Coronary artery (tissue), 2 donors: Measurements from ENCODE around the gene GTF2H2.
"Not testable (repeated sequence)": the region's sequence is repeated elsewhere in the genome, so short reads cannot be mapped to it uniquely, and the experiment has no call there.

Experiments
- DNase-seq: peaks from one replicate; pipeline ENCODE4 v3.0.0-alpha.2; 2017; ENCODE audit warnings: low spot score
- H3K27ac ChIP-seq, 2 donors: fragments of 200-600 bp; sonication (generic); one replicate each; pipeline ENCODE4 v1.5.1; 2016 to 2019
- H3K4me3 ChIP-seq: fragments of 200-600 bp; sonication (generic); 2 replicates; pipeline ENCODE4 v1.5.1; 2016; ENCODE audit warnings: mild to moderate bottlenecking, moderate library complexity

The GTF2H2 gene

DNA sequence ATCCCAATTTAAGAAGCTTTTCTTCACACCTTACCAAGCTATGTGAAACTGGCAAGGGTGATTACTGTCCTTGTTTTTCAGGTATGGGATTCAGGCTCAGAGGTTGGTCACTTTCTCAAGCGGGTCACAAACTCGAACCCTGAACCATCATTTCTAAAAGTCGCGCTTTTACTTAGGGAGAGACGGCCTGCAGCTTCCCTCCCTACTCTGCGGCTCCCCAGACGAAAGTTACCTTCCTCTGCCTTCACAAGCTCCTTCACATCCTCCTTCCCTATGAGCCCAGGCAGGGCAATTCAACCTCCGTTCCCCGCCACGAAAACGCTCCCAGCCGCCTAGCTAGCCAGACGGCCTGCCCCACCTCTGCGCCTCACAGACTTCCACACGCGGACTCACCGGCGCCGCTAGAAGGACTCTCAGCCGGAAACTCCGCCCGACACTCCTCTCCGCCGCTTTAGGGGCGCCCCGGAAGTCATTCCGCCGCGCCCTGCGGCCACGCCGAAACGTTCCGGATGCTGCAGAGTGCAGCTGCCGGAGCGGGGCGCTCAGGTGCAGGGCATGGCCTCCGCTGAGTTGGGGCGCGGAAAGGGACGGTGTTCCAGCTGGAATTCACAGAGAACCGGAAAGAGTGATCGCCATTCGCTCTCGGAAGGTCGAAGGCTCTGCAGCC lies at the start of gene GTF2H2:
TSS of gene GTF2H2 (minus strand) at position 415 of the 667 bp plus-strand sequence. CDS start 4,913 bp downstream, outside the sequence.
- H3K4me3 ChIP-seq, DNase-seq, H3K27ac ChIP-seq: not testable (repeated sequence)

DNA sequence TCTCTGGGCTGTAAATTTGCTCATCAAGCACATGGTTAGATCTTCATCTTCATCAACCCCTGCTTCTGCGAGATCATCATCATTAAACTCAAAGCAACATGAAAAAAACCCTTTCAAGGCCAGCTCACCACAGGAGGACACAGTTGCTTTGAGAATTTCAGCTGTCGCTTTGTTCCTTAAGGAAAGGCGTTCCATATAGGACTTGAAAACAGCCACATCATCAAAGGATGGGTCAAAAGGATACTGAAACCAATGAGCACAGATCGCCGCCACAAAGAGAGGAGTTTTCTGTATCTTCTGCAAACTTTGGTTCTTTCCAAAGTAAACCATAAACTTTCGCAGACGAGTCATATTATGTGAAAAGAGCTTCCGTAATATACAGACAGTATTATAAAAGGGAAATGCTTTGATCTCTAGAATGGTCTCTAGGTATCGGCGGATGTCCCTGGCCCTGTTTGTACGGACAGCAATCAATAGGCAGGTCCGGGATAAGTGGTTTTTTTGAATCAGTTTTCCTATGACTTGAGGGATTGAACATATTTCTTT lies 42.3 kb upstream of the GTF2H2 start:
- not testable (repeated sequence) for DNase-seq, H3K27ac ChIP-seq, H3K4me3 ChIP-seq

DNA sequence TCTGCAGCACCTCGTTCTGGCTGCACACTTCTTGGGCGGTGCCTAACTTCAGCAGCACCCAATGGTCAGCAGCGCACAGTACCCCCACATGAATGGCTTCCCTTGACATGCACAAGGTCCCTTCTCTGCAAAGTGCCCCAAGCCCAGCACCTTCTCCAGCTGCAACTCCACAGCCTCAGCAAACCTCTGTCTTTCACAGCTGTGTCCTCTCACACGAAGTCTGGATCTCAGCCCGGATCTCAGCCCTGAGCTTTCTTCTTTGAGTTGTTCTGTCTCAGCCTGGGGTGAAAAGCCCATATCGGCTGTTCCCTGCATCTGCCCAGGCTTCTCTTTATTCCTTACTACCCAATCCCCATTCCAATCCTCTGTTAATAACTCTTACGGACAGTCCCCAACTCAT lies 32.5 kb upstream of the GTF2H2 start:
- not testable (repeated sequence) for DNase-seq, H3K27ac ChIP-seq, H3K4me3 ChIP-seq

DNA sequence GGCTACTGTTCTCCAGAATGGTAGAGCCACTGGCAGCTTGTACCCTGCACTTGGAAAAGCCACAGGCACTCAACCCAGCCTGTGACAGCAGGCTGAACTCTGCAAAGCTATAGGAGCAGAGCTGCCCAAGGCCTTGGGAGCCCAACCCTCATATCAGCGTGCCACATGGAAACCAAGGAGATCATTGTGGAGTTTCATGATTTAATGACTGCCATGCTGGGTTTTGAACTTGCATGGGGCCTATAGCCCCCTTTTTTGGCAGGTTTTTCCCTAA lies 30.4 kb upstream of the GTF2H2 start:
- not testable (repeated sequence) for H3K4me3 ChIP-seq, DNase-seq, H3K27ac ChIP-seq

DNA sequence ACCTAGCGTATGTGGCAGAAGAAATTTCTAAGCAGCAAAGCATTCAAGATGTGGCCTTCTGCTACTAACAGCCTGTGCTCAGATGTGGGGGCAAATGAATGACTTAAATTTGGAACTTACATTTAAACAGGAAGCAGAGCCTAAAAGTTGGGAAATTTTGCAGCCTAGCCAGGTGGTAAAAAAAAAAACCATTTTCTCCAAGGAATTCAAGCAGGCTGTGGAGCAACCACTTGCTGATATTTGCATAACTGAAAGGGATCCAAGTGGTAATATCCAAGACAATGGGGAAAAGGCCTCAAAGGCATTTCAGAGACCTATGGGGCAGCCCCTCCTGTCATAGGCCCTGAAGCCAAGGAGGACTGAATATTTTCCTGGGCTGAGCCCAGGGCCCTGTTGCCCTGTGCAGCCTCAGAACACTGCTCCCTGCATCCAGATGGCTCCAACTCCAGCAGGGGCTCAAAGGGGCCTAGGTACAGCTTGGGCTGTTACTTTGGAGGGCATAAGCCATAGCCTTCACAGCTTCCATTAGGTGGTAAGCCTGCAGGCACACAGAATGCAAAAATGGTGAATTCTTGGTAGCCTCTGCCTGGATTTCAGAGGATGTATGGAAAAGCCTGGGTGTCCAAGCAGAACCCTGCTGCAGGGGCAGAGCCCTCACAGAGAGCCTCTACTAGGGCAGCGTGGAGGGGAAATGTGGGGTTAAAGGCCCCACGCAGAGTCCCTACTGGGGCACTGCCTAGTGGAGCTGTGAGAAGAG lies 29.9 kb upstream of the GTF2H2 start:
- DNase-seq, result peak; percentile 54
- H3K27ac ChIP-seq, H3K4me3 ChIP-seq: not testable (repeated sequence)

DNA sequence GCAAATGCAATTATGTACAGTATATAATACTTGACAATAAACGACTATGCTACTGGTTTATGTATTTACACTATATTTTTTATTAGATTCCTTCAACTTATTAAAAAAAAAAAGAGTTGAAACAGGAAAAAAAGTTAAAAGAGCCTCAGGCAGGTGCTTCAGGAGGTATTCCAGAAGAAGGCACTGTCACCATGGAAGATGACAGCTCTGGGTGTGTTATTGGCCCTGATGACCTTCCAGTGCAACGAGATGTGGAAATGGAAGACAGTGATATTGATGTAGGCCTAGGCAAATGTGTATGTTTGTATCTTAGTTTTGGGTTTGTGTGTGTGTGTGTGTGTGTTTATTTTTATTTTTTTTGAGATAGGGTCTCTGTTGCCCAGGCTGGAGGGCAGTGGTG lies 22.3 kb upstream of the GTF2H2 start:
- DNase-seq, H3K4me3 ChIP-seq, H3K27ac ChIP-seq: not testable (repeated sequence)

DNA sequence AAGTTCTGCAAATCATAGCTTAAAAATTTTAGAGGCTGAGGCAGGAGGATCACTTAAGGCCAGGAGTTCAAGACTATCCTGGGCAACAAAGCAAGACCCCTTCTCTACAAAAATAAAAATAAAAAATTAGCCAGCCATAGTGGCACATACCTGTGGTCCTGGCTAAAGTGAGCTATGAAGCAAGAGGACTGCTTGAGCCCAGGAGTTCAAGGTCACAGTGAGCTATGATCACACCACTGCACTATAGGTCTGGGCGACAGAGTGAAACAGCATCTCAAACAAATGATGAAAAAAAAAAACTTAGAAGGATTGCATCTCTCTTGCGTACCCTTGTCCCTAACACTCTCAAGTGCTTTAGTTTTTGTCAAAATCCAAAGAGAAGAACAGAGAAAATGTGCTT lies 21.3 kb upstream of the GTF2H2 start:
- H3K27ac ChIP-seq, H3K4me3 ChIP-seq, DNase-seq: not testable (repeated sequence)

DNA sequence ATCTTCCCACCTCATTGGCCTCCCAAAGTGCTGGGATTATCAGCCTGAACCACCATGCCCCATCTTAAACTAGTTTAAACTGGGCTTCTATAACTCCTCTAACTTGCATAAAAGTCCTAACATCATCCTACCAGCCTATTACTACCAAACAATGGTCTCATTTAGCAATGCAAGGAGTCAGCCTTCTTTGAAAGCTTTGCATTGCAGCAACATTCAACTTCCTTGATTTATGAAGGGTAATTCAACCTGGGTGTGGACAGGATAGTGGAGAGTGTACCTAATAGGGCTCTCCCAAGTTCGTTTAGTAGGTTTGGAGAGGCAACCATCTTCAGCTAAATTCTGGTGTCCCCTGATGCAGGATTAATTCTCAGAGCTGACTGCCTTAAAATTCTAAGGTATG lies 18.7 kb upstream of the GTF2H2 start:
- not testable (repeated sequence) for H3K27ac ChIP-seq, H3K4me3 ChIP-seq, DNase-seq

DNA sequence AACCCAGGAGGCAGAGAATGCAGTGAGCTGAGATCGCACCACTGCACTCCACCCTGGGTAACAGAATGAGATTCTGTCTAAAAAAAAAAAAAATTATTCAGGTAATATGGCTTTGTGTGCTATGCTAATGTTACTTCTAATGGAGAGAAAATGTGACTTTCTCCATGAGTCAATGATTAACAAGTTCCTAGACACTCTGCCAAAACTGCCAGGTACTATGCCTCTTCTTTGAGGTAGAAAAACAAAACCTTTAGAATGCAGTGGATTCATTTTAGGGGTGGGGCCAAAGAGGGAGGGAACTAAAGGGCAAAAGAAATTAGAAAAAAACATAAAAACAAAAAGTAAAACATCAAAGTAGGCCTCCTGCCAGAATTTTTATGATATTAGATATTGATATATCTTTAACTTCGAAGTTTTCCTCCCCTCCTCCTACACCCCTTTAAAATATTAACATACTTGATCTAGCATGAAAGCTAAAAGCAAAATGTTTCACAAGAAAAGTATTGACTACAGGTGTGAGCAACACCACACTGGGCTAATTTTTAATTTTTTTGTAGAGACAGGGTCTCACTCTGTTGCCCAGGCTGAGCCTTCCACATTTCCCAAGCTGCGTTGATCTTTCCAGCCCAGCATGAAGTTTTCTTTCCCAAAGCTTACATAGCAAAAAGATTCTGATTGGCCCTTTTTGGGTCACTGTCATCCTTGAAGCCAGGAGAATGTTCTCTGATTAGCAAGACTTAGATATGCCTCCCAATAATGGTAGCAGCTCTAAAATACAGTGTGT lies 17.0 kb upstream of the GTF2H2 start:
- DNase-seq, H3K27ac ChIP-seq, H3K4me3 ChIP-seq: not testable (repeated sequence)

DNA sequence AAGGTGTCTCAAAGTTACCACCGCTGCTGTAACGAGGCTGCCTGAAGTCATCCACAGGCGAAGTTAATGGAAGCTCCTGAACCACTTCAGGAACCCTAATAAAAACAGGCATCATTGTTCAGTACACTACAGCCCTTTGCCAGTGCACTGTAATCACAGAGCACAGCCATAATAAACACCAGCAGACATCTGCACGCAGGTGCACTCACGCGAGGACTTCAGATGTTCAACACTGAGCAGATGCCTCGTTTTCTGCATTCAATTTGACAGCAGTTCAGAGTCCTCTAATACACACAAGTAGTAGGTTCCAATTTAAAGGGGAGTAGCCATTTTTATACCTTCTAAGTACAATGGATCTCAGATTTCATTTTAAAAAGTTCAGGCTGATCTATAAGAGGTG lies 15.4 kb upstream of the GTF2H2 start:
- not testable (repeated sequence) for DNase-seq, H3K4me3 ChIP-seq, H3K27ac ChIP-seq

DNA sequence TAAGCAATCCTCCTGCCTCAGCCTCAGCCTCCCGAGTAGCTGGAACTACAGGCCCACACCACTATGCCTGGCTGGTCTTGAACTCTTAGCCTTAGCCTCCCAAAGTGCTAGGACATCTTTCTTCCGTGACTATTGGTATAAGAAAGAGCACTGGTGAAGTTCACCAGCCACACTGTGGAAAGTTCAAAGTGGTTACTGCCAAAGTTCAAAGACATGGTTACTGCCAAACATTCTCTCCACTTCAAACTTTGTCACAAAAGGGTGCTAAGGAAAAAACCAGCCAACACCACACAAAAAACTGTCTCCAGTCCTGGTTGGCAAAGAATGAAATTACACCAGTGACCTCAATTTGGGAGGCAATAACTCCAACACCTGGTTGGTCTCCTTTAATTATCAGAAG lies 14.9 kb upstream of the GTF2H2 start:
- H3K27ac ChIP-seq, H3K4me3 ChIP-seq, DNase-seq: not testable (repeated sequence)

DNA sequence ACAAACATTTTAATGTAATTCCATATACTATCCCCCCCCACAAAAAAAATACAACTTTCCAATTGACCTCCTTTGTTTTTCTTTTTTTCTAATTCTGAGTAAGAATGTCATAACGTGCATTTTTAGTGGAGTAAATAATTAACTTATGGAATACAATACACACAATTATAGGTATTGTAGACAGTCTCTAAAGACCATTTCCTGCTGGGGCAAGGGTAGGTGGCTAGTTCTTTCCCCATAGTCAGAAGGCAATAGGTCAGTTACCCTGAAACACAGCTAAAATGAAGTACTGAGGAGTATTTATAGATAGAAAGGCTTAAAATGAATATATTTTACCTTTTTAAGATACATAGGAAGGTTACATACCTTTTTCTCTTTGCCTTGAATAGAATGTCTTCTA lies 6.2 kb downstream of the GTF2H2 start:
- not testable (repeated sequence) for H3K27ac ChIP-seq, H3K4me3 ChIP-seq, DNase-seq

DNA sequence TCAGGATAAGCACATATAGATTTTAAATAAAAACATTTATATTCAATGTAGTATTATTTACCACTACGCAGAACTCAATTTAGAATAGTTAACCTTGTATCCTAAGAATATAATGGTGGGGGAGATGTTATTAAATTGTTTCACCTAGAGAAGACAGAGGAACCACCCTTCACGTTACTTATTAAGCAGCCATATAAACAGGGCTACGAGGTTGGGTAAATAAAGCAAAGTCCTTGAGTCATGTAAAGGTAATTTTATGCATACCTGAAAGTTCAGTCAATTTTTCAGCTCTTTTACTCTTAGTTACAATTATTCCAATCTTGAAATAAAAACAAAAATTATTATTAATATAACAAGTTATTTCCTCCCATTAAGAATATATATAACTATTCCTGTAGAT lies 8.1 kb downstream of the GTF2H2 start:
- H3K4me3 ChIP-seq, DNase-seq, H3K27ac ChIP-seq: not testable (repeated sequence)

DNA sequence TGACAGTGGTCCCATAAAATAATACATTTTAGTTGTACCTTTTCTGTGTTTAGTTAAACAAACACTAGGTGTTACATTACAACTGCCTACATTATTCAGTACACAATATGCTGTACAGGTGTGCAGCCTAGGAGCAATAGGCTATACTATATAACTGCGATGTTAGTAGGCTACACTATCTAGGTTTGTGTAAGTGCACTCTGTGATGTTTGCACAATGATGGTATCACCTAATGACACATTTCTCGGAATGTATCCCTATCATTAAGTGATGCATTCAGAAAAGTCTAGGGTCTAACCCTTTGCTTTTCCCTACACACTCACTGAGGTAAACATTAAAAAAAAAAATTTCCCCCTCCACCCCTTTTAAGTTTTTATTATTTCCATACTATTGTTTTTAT lies 22.7 kb downstream of the GTF2H2 start:
- not testable (repeated sequence) for DNase-seq, H3K27ac ChIP-seq, H3K4me3 ChIP-seq

DNA sequence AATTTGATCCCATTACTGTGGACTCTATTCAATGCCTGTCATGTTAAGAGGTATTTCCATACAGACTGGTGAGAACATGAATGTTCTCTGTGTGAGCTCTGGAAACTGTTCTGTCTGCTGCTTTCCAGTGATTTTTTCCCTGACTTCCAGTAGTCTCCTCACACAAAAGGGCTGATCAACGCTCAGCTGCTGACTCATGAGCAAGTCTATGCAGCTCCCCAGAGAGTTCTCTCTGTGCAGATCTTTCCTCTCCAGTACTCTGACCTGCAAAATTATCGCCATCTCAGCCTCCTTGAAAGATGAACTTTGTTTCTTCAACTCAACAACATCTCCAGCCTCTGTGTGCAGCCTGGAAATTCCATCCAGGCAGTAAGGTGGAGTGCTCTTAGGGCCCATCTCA lies 23.3 kb downstream of the GTF2H2 start:
- not testable (repeated sequence) for H3K4me3 ChIP-seq, DNase-seq, H3K27ac ChIP-seq

DNA sequence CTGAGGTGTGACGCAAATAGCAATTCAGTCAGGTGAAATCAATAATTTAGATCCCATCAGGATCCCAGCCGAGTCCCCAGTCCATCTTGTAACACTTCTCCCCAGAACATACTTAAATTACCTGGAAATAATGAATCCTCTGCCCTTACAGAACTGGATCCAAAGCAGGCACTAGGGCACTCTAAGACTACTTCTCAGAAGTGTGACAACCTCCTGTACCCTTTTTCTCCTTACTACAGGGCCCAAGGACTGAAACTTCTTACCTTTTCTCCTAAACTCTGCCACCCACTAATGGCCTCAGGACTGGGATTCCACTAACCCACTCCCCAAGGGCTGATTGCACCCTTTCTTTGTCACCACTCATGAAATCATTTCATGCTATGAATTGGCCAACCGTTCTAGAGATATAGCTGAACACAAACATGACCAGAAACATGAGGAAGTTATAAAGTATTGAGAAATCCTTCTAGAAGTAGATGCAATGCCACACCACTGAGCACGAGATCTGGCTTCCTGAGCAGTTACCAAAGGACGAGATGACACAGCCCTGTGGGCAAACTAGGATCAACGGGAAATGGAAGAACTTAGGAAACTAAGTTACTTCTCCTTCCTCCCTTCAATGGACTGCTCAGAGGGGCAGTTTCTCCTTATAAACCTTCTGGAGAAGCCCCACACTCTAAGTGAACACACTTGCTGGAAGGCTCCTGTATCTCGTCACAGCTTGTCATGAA lies 36.3 kb downstream of the GTF2H2 start:
- not testable (repeated sequence) for DNase-seq

DNA sequence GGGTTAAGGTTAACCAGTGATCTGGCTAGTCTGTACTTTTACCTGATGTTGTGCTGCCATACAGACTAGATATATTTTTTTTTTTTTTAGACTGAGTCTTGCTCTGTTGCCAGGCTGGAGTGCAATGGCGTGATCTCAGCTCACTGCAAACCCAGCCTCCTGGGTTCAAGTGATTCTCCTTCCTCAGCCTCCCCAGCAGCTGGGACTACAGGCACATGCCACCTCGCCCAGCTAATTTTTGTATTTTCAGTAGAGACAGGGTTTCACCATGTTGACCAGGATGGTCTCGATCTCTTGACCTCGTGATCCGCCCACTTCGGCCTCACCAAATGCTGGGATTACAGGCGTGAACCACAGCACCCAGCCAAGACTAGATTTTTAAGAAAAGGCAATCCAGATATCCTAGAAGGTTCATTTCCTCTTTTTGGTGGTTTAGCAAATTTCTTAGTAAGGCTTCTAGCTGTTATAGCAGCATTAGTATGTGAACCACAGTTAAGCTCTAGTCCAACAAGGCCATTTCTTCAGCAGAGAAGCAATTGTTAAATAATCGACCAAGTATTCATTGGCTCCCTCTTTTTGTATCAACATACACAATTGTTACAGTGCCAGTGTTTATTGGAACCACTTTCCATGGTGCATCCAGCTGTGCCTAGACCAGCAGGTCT lies 42.1 kb downstream of the GTF2H2 start, which contains the start of gene NAIP:
TSS of gene NAIP (minus strand) at position 51 of the 665 bp plus-strand sequence. CDS start 12,424 bp downstream, outside the sequence.
- not testable (repeated sequence) for H3K4me3 ChIP-seq, H3K27ac ChIP-seq, DNase-seq

More for the DNA sequence above, 36.3 kb downstream of the GTF2H2 start:
- not testable (repeated sequence) for H3K4me3 ChIP-seq, H3K27ac ChIP-seq

DNA sequence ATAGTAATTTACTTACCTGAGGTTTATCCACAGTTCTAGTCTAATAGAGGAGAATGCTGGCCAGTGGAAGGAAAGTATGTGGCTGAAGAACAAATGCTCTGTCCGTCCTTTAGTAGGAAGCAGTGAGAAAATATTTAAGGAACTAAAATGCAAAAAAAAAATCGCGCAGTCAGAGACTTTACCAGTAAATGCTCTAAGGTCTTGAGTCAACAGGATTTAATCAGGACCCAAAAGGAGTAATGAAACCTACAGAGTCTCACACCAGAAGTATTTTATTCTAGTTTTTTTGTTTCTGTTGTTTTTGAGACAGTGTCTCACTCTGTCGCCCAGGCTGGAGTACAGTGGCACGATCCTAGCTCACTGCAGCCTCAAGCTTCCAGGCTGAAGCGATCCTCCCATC lies 46.8 kb downstream of the GTF2H2 start:
- DNase-seq, H3K27ac ChIP-seq, H3K4me3 ChIP-seq: not testable (repeated sequence)
